DLD1 (cell line): Measurements from ENCODE around the gene EFCAB9.

Experiments used
- in situ Hi-C: cut with HindIII; loops from 2 replicates; pipeline ENCODE4 v1.10.0; 2017; ENCODE audit warnings: low sequenced_read_pairs

The EFCAB9 gene

DNA sequence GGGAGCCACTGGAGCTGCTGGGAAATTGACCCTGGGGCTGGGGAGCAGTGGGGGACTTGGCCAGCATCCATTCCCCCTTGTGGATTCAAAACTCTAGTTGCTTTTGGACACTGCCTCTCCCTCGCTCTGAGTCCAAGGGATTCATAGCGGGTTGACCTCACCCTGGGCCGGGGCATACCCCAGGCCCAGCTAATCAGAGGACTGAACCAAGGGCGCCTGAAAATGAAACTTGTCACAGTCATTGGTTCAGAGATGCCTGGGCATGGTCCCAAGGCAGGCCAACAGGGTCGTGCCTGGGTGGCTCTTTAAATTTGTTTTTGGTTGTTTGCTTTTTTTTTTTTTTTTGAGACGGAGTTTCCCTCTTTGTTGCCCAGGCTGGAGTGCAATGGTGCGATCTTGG is 28.5 kb upstream of the EFCAB9 start:
- in situ Hi-C loops: no loop called here

DNA sequence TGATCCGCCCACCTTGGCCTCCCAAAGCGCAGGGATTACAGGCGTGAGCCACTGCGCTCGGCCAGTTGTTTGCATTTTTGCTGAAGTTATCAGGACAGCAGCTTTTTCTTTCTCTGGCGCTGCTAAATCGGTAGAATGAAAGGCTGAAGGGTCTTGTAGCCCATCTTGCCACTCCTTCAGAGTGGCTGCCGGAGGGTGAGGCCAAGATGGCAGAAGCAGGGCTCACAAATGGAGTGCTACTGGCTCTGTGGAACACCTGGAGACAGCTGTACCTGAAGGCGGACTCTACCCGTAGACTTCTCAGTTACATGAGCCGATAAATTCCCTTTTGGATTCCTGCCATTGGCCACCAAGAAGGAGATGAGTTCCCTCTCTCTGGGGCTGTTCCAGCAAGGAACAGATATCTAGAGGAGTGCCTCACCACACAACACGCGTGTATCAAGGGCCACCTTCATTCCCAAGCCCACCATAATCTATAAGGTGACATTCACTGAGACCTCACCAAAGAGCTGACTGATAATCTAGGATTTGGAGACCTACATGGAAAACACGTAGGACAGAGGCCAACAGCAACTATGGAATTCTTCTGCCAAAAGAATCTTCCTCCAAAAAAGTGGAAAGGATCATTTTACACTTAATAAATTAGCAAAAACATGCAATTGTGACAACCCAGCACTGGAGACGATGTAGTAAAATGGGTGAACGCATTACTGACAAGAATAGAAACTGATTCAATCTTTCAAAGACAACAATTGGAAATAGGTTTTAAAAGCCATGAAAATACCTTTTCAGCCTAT is 27.7 kb upstream of the EFCAB9 start:
- in situ Hi-C loops: no loop called here

DNA sequence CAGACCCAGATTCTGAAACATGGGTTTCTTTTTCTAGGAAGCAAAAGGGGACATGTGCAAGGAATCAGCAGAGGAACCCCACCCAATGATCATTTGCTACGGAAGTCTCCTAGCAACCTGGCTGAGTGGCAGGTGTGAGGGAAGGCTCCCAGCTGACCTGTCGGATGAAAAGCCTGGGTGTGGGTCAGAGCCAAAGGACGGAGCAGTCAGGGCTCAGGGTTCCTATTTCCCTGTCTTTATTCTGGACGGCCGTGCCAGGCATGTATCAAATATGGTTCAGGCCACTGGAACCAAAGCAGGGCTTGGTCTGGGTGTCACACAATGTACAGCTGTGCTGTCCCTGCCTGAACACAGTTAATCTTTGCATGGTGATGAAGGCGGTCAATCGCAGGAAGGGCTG is 26.1 kb upstream of the EFCAB9 start:
- in situ Hi-C loops: no loop called here

DNA sequence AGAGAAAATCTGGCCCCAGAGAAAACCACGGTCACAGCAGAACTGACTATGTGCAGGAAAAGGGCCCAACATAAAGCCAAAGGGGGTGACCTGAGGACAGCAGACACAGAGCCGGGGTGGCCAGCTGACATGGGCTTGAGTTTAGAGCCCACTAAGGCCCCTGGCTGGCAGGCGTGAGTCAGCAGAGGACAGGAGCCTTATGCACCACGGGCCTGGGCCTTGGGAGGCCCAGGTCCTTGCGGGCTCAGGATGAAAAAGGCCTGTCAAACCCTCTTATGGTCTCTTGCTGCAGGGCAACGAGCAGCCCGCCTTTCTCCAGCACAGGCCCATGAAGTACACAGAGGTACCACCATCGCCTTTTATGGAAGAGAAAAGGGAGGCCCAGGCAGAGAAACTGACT is 25.7 kb upstream of the EFCAB9 start:
- in situ Hi-C loops: no loop called here

- in situ Hi-C loops: no loop called here
Observed at GRCh38 chr5:172169216-172169615, 24.8 kb upstream of the EFCAB9 start.

DNA sequence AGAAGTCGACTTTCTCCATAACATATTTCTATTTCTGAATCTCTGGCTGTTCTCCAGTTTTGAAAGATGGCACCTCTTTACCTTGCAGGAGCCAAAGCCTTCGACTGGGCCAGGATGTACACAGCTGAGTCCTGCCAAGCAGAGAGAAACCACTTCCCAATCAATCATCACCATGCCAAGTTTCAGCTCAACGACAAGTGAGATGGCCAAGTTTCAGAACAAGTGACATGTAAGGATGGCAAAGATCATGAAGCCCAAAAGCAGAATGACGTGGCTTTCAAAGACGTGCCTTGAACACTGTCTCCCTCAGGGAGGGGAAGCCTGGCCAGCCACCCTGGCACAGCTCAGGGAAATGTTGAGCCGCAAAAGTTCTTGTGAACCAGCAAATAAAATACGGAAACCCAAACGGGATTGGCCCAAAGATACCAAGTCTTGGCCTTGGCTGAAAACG is 23.7 kb upstream of the EFCAB9 start:
- in situ Hi-C loops: loop anchor here (10.0 kb wide), 1 partner anchor 55 kb away; no protein-coding TSS in a partner anchor

- in situ Hi-C loops: loop anchor here (10.0 kb wide), 1 partner anchor 56 kb away; no protein-coding TSS in a partner anchor
Observed at GRCh38 chr5:172171118-172171517, 22.9 kb upstream of the EFCAB9 start.

GRCh38 chr5:172172912-172173563 is 20.9 kb upstream of the EFCAB9 start:
- in situ Hi-C loops: loop anchor here (10.0 kb wide), 1 partner anchor 58 kb away; no protein-coding TSS in a partner anchor

DNA sequence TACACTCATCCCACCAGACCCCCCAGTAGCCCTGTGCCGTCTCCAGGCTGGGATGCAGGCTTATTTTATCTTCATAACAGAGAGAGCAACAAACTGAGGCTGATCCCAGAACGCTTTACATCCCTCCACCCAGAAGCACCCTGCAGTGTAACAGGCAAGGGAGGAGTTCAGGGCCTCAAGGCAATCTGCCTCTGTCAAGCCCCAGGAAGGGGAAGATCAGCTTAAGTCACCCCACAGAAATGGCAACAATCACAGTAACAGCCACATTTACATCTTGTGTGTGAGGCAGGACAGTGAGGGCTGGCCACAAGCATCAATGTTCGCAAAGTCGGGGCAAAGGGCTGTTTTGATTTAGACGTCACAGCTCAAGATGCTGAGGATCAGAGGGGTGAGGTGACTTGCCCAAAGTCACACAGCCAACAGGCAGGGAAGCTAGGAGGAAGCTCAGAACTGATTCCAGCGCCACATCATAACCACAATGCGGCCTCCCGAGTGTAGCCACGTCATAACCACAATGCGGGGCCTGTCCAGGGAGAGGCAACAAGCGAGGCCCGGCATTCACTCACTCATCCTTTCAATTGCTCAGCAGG is 20.3 kb upstream of the EFCAB9 start:
- in situ Hi-C loops: loop anchor here (10.0 kb wide), 1 partner anchor 59 kb away; no protein-coding TSS in a partner anchor

- in situ Hi-C loops: loop anchor here (10.0 kb wide), 1 partner anchor 60 kb away; no protein-coding TSS in a partner anchor
Observed at GRCh38 chr5:172175263-172175719, 18.7 kb upstream of the EFCAB9 start.

DNA sequence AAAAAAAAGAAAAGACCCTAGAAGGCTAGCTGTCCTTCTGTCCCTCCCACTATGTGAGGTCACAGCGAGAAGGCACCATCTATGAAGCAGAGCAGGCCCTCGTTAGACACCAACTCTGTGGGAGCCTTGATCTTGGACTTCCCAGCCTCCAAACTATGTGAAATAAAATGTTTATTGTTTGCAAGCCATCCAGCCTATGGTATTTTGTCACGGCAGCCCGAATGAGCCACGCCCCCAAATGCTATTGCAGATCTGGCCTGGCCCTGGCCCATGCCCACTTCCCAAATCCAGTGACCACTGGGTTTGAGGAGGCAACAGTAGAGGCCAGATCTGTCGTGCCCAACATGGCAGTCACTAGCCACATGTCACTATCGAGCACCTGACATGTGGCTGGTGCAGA is 16.8 kb upstream of the EFCAB9 start:
- in situ Hi-C loops: loop anchor here (10.0 kb wide), 1 partner anchor 62 kb away; no protein-coding TSS in a partner anchor

GRCh38 chr5:172178301-172178987 is 15.5 kb upstream of the EFCAB9 start:
- in situ Hi-C loops: loop anchor here (10.0 kb wide), 1 partner anchor 64 kb away; no protein-coding TSS in a partner anchor

DNA sequence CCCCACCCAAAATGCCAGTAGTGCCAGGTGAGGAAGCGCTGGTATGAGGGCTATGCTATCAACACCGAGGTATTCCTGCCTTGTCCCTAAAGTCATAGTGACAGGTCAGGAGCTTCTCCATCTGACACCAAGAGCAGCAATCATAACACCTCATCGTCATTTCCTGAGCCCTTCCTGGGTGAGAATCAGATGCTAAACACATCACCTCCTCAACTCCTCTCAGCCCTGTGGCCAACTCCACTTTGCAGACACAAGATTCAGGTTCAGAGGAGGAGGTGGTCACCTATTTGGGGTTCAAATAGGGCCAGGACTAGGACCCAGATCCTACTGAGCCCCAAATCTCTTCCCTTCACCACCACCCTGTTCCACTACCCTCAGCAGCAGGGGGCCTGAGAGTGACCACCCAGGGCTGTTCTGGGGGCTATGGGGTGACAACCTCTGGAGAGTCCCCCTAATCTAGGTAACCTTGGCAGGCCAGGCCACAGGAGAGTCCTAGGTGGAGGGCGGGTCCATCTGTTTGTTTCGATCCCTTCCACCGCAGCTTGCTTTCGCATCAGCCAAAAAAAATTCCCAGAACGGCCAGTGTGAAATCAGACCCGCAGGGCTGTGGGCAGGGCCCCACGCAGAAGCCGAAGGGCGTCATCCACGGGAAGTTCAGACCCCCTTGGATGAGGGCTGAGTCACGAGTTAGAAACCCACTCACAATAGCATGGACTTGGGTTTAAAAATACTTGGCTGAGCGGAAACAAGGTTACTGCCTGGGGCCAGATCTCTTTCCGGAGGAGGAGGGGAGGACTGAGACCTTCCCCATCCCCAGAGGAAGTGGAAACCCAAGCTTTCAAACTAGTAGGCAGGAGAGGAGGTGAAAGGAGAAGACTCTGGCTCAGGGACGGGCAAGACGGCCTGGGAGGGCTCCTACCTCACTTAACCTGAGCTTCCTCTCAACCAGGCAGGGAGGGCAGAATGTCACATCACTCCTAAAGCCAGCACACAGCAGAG is 14.7 kb upstream of the EFCAB9 start:
- in situ Hi-C loops: loop anchor here (10.0 kb wide), 1 partner anchor 64 kb away; no protein-coding TSS in a partner anchor

DNA sequence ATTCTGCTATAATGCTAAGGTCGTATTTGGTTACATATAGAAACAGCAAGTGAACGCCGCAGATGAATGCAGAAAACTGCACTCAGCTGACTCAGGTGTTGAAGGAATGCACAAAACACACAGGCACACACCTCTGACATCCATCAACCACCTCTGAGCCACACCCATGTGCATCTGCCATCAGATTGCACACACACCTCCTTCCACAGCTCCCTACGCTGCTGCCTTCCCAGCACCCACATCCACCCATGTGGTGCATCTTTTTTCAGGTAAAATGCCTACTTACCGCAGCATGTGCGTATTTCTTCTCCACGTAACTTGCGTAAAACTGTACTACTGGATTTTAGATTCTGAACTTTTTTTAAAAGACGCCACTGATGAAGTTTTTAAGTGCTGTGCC is 13.0 kb upstream of the EFCAB9 start:
- in situ Hi-C loops: no loop called here

GRCh38 chr5:172182291-172182690 is 11.7 kb upstream of the EFCAB9 start:
- in situ Hi-C loops: no loop called here

- in situ Hi-C loops: no loop called here
Observed at GRCh38 chr5:172183881-172184280, 10.1 kb upstream of the EFCAB9 start.

GRCh38 chr5:172185096-172185461 is 8.9 kb upstream of the EFCAB9 start:
- in situ Hi-C loops: no loop called here

DNA sequence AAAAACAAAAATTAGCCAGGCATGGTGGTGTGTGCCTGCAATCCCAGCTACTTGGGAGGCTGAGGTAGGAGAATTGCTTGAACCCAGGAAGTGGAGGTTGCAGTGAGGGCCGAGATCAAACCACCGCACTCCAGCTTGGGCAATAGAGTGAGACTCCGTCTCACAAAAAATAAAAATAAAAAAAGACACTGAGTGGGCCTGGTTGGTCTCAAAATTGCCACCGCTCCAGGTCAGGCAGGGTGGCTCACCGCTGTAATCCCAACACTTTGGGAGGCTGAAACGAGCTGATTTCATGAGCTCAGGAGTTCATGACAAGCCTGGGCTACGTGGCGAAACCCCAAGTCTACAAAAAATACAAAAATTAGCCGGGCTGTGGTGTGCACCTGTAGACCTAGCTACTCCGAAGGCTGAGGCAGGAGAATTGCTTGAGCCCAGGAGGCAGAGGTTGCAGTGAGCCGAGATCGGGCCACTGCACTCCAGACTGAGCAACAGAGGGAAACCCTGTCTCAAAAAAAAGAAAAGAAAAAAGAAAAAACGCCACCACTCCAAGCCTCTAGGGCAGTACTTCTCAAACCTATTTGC is 7.8 kb upstream of the EFCAB9 start:
- in situ Hi-C loops: no loop called here
